ENCODE measurements around the gene SPPL2B.
"Not testable (repeated sequence)": the region's sequence is repeated elsewhere in the genome, so short reads cannot be mapped to it uniquely, and the experiment has no call there.

The SPPL2B gene

GRCh38 chr19:2336528-2337328 lies 8.2 kb downstream of the SPPL2B start:
- no peak for DNase-seq (ENCODE audit: low read depth in 1 of 2, low spot score in 1 of 2)

DNA sequence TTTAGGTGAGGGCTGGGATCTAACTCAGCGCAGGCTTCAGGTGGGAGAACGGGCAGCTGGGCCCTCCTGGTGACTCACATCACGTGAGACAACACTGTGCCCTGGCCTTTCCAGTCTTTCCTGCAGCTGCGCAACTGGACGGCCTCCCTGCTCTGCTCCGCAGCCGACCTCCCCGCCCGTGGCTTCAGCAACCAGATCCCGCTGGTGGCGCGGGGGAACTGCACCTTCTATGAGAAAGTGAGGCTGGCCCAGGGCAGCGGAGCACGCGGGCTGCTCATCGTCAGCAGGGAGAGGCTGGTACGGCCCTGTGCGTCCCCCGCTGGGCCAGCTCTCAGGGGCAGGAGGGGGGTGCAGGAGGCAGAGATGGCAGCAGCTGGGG lies 8.8 kb downstream of the SPPL2B start:
- DNase-seq (ENCODE audit: low read depth in 1 of 2, low spot score in 1 of 2): no peak

DNA sequence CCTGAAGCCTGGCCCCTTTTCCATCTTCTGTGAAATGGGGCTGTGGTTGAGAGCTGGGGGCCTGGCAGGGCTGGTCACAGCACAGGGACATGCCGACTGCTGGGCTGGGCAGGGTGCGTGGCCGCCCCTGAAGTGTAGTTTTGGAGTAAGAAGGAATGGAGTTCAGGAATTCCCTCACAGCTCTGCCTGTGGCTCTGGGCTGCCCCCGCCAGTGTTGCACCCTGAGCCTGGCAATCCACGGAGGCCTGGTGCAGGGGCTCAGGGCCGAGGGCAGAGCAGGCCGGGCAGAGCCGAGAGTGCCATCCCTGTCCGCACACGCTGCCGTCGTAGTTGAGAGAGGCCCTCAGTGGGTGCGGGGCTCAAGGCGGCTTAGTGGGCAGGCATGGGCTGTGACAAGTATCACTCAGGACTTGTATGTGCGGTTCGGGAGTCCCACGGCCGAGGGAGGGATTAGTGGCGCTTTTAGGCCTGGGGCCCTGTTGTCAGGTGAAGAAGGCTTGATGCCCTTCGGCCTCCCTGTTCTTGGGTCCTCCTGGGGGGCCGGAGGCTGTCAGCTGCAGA lies 9.7 kb downstream of the SPPL2B start:
- no peak for DNase-seq (ENCODE audit: low read depth in 1 of 2, low spot score in 1 of 2)

DNA sequence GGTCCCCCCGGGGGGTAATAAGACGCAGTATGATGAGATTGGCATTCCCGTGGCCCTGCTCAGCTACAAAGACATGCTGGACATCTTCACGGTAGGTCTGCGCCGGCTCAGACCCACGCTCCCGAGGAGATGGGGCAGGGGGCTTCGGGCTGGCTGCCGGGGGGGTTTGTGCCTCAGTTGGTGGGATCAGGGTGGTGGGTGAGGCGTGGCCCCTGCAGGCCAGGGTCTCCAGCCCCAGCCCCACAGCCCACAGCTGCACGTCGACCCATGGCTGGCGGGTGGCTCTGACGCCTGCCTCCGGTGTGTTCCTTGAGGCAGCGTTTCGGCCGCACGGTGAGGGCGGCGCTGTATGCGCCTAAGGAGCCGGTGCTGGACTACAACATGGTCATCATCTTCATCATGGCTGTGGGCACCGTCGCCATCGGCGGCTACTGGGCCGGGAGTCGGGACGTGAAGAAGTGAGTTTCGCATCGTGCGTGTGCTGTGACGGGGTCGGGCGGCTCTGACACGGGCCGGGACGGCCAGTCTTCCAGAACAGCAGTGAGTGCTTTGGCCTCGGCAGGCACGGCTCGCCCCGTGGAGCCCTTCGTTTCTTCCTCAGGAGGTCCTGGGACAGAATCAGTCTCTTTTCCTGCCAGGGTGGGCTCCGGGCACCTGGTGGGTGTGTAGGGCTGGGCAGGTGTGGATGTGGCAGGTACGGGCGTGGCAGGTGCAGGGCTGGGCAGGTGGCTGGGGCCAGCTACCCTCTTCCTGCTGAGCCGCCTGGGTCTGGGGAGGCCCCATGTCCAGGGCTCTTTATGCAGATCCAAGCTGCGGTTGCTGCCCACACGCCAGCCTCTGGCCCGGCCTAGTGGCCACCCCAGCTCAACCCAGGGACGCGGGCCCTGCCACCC lies 10.5 kb downstream of the SPPL2B start:
- no peak for DNase-seq (ENCODE audit: low read depth in 1 of 2, low spot score in 1 of 2)

DNA sequence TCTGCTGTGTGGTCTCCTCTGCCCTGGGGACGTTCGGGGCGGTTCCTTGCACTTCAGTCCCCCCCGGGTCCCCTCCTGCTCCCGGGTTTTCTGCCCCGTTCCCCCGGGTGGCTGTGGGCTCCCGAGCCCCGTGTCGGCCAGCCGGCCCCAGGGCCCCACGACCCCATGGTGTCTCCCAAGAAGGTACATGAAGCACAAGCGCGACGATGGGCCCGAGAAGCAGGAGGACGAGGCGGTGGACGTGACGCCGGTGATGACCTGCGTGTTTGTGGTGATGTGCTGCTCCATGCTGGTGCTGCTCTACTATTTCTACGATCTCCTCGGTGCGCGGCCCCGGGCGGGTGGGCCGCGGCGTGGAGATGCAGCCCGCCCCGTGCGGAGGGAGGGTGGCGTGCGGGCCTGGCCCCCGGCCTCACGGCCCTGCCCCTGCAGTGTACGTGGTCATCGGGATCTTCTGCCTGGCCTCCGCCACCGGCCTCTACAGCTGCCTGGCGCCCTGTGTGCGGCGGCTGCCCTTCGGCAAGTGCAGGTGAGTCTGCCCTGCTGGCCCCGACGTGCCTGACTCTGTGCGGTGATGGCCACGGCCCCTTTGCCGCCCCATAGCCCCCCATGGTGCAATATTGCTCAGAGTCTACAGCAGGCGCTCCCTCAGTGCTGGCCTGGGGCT lies 11.3 kb downstream of the SPPL2B start:
- no peak for DNase-seq (ENCODE audit: low read depth in 1 of 2, low spot score in 1 of 2)

GRCh38 chr19:2340496-2341243 lies 12.2 kb downstream of the SPPL2B start:
- DNase-seq (ENCODE audit: low read depth in 1 of 2, low spot score in 1 of 2): no peak

- DNase-seq (ENCODE audit: low read depth in 1 of 2, low spot score in 1 of 2): no peak
These were observed 12.8 kb downstream of the SPPL2B start for GRCh38 chr19:2341244-2341751.

- no peak for DNase-seq (ENCODE audit: low read depth in 1 of 2, low spot score in 1 of 2)
These were observed 13.5 kb downstream of the SPPL2B start for GRCh38 chr19:2341982-2342381.

GRCh38 chr19:2342656-2343288 lies 14.3 kb downstream of the SPPL2B start:
- DNase-seq (ENCODE audit: low read depth in 1 of 2, low spot score in 1 of 2): no peak

DNA sequence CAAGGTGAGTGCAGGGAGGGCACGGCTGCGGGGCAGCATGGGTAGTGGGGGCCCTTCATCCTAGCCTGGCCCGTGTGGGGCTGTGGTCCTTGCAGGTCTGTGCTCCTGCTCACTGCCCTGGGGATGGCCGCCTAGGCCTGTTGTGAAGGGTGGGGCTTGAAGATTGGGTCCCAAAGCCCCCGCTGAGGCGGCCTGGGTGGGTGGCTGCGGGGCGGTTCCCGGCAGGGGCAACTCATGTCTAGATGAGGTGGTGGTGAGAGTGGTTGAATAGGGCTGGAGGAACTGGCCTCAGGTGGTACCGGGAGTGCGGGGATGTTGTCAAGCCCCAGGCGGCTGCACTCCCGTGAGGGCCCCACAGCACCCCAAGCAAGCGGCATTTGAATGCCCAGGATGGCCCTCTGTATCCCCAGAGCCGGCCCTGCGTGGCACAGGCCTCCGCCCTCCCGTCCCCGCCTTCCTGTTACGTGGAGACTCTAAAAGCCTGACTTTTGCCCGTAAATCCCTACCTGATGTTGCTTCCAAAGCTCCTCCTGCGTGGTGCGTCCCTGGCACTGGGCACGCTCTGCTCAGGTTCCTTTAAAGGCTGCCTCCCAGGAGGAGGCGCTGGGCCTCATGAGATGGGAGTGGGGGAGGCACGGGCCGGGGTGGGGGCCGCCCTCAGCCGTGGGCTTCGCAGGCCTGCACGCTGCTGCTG lies 15.0 kb downstream of the SPPL2B start:
- DNase-seq (ENCODE audit: low read depth in 1 of 2, low spot score in 1 of 2): no peak

- DNase-seq (ENCODE audit: low read depth in 1 of 2, low spot score in 1 of 2): no peak
These were observed 15.9 kb downstream of the SPPL2B start for GRCh38 chr19:2344381-2344870.

DNA sequence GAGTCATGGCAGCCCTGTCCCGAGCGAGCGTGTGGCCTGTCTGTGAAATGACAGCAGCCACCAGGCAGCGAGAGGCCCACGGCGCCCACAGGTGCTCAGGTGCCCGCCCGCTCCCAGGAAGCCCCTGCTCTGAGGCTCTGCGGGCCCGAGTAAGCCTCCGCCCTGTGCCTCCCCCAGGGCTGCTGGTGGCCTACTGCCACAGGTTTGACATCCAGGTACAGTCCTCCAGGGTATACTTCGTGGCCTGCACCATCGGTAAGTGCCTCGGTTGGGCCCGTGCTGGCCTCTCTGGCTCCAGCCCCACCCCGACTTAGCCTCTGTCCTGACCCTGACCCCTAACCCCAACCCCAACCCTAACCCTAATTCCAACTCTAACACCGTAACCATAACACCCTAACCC lies 16.6 kb downstream of the SPPL2B start:
- no peak for DNase-seq (ENCODE audit: low read depth in 1 of 2, low spot score in 1 of 2)

- DNase-seq (ENCODE audit: low read depth in 1 of 2, low spot score in 1 of 2): no peak
These were observed 17.5 kb downstream of the SPPL2B start for GRCh38 chr19:2345794-2346663.

- not testable (repeated sequence) for DNase-seq (ENCODE audit: low read depth in 1 of 2, low spot score in 1 of 2)
These were observed 21.3 kb downstream of the SPPL2B start for GRCh38 chr19:2349818-2350217.

- no peak for DNase-seq (ENCODE audit: low read depth in 1 of 2, low spot score in 1 of 2)
These were observed 22.2 kb downstream of the SPPL2B start for GRCh38 chr19:2350656-2351055.

GRCh38 chr19:2351591-2351990 lies 23.1 kb downstream of the SPPL2B start:
- no peak for DNase-seq (ENCODE audit: low read depth in 1 of 2, low spot score in 1 of 2)

- no peak for DNase-seq (ENCODE audit: low read depth in 1 of 2, low spot score in 1 of 2)
These were observed 23.6 kb downstream of the SPPL2B start for GRCh38 chr19:2352121-2352520.

DNA sequence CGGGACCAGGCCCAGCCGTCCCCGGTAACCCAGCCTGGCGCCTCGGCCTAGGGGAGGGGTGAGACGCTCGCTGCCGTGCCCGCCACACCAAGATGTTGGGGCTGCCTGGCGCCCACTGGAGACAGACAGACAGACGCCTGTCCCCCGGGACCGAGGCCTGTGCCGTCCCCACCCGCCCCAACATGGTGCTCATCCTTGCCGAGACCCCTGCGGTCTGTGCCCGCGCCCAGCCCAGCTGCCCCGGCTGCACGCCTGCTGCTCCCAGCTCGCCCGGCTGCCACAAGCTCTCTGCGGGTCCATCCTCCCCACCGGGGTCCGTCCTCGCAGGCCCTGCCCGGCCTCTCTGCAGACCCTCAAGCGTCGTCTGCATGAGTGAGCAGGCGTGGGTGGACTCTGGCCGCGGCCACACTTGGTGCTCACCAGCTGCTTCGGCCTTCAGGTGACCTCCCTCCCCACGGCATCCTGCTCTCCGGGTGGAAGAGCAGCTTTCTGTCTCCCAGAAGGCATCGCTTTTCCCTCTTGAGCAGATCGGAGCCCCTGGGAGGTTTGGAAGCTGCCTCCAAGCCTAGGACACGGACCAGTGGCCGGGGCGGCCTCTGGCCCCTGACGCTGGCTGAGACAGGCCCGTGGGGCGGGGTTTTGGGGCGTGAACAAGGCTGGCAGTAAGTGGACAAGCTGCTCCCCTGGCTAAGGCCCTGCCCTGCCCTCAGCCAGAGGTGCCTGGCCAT lies 24.8 kb downstream of the SPPL2B start:
- DNase-seq (ENCODE audit: low read depth in 1 of 2, low spot score in 1 of 2): no peak

All from stimulated activated CD4-positive, alpha-beta T cell treated with anti-CD3 and anti-CD28 coated beads, Interleukin-15, amount 100 ng/mL, for 1 hour (primary cell).